Mesenchymal stem cell (in vitro differentiated cells and primary cell): Measurements from ENCODE around the gene SHISA3.

ENCODE experiments used
- DNase-seq: peaks from one replicate; pipeline ENCODE4 v3.0.0-alpha.2; 2013
- H2AFZ ChIP-seq: one replicate; pipeline ENCODE4 v1.6.1; 2013; ENCODE audit warnings: low read depth, mild to moderate bottlenecking, control low read depth, inconsistent platforms, low read length, moderate library complexity
- H2AK5ac ChIP-seq: 2 replicates; pipeline ENCODE4 v1.6.1; 2013; ENCODE audit warnings: low read length, moderate library complexity, mild to moderate bottlenecking, inconsistent platforms; ENCODE audit not compliant: severe bottlenecking
- H2BK120ac ChIP-seq: one replicate; pipeline ENCODE4 v1.6.1; 2013; ENCODE audit warnings: low read depth, mild to moderate bottlenecking, inconsistent platforms, low read length, moderate library complexity
- H2BK12ac ChIP-seq, 2 experiments: one replicate each; pipeline ENCODE4 v1.6.1; 2013; ENCODE audit warnings: inconsistent platforms in 2 of 2, low read length in 2 of 2, mild to moderate bottlenecking in 2 of 2, moderate library complexity in 2 of 2, control low read depth in 1 of 2
- H2BK15ac ChIP-seq: one replicate; pipeline ENCODE4 v1.6.1; 2013; ENCODE audit warnings: mild to moderate bottlenecking, low read depth, inconsistent platforms; ENCODE audit not compliant: poor library complexity, severe bottlenecking
- H2BK5ac ChIP-seq: 2 replicates; pipeline ENCODE4 v1.6.1; 2013; ENCODE audit warnings: low read depth, mild to moderate bottlenecking, low read length, control low read depth, inconsistent platforms; ENCODE audit not compliant: poor library complexity, severe bottlenecking
- H3K14ac ChIP-seq, 2 experiments: one replicate each; pipeline ENCODE4 v1.6.1; 2013; ENCODE audit warnings: inconsistent platforms in 2 of 2, low read length in 2 of 2, control low read depth in 1 of 2, mild to moderate bottlenecking in 1 of 2, moderate library complexity in 1 of 2
- H3K18ac ChIP-seq, 2 experiments: one replicate each; pipeline ENCODE4 v1.6.1; 2013; ENCODE audit warnings: inconsistent platforms in 2 of 2, low read length in 2 of 2, control low read depth in 1 of 2, low read depth in 1 of 2, mild to moderate bottlenecking in 1 of 2
- H3K23ac ChIP-seq, 2 experiments: one replicate each; pipeline ENCODE4 v1.6.1; 2013; ENCODE audit warnings: inconsistent platforms in 2 of 2, low read length in 2 of 2, mild to moderate bottlenecking in 2 of 2, moderate library complexity in 2 of 2, control low read depth in 1 of 2
- H3K27ac ChIP-seq: 2 replicates; pipeline ENCODE4 v1.5.1; 2013; ENCODE audit warnings: mild to moderate bottlenecking, moderate library complexity, low read length, control low read depth, inconsistent platforms; ENCODE audit not compliant: poor library complexity, severe bottlenecking
- H3K27me3 ChIP-seq, 2 experiments: 2 replicates each; pipeline versions ENCODE4 v1.6.1 to v1.7.0; 2013; ENCODE audit warnings: low read length in 2 of 2, mild to moderate bottlenecking in 2 of 2, moderate library complexity in 2 of 2, control low read depth in 1 of 2, inconsistent platforms in 1 of 2; ENCODE audit not compliant: control insufficient read depth in 1 of 2, insufficient read depth in 1 of 2
- H3K36me3 ChIP-seq, 2 experiments: 2 replicates each; pipeline versions ENCODE4 v1.6.1 to v1.7.0; 2013; ENCODE audit warnings: low read length in 2 of 2, control low read depth in 1 of 2, inconsistent platforms in 1 of 2, low read depth in 1 of 2, mild to moderate bottlenecking in 1 of 2; ENCODE audit not compliant: insufficient read depth in 2 of 2, control insufficient read depth in 1 of 2
- H3K4ac ChIP-seq, 2 experiments: one replicate each; pipeline ENCODE4 v1.6.1; 2013; ENCODE audit warnings: inconsistent platforms in 2 of 2, low read length in 2 of 2, mild to moderate bottlenecking in 2 of 2, moderate library complexity in 2 of 2, control low read depth in 1 of 2, low read depth in 1 of 2
- H3K4me1 ChIP-seq: 2 replicates; pipeline ENCODE4 v1.6.1; 2013; ENCODE audit warnings: low read depth, low read length, control low read depth; ENCODE audit not compliant: control insufficient read depth, insufficient read depth
- H3K4me2 ChIP-seq: 2 replicates; pipeline ENCODE4 v1.6.1; 2013; ENCODE audit warnings: low read length, mild to moderate bottlenecking, inconsistent platforms; ENCODE audit not compliant: poor library complexity, severe bottlenecking
- H3K4me3 ChIP-seq, 2 experiments: 2 replicates each; pipeline versions ENCODE4 v1.5.1 to v1.7.0; 2013; ENCODE audit warnings: low read length in 2 of 2, mild to moderate bottlenecking in 2 of 2, control low read depth in 1 of 2, low read depth in 1 of 2; ENCODE audit not compliant: insufficient read depth in 1 of 2
- H3K79me1 ChIP-seq: replicated peaks from 2 replicates; pipeline ENCODE4 v1.6.1; 2013; ENCODE audit warnings: mild to moderate bottlenecking, control low read depth, low read length, inconsistent platforms; ENCODE audit not compliant: poor library complexity, severe bottlenecking
- H3K9ac ChIP-seq: 2 replicates; pipeline ENCODE4 v1.7.0; 2013; ENCODE audit warnings: mild to moderate bottlenecking, low read length, moderate library complexity
- H3K9me3 ChIP-seq: 2 replicates; pipeline ENCODE4 v1.7.0; 2013; ENCODE audit warnings: mild to moderate bottlenecking, low read length; ENCODE audit not compliant: control insufficient read depth
- H4K8ac ChIP-seq: one replicate; pipeline ENCODE4 v1.6.1; 2013; ENCODE audit warnings: inconsistent platforms, mild to moderate bottlenecking, low read length, moderate library complexity
- H4K91ac ChIP-seq: one replicate; pipeline ENCODE4 v1.6.1; 2013; ENCODE audit warnings: mild to moderate bottlenecking, low read length, inconsistent platforms
- WGBS: methylation state at CpG from one replicate; pipeline ENCODE4 v1.1.7; 2013; ENCODE audit warnings: mixed read lengths; 5-methylcytosine and 5-hydroxymethylcytosine counted together

Gene SHISA3

GRCh38 chr4:42446823-42447222 lies 49.5 kb downstream of the SHISA3 start:
- Histone ChIP-seq H3K79me1 (no peaks in the 10 kb centered on the region), H2BK15ac (no peak overlapping the region), H2BK120ac (no peak overlapping the region), H3K9me3 (no peaks in the 10 kb centered on the region), H3K4ac (no peak overlapping the region), H3K4me2 (no peak overlapping the region), H2BK5ac (no peak overlapping the region), H3K27me3 (no peaks in the 10 kb centered on the region), H3K27ac (no peak overlapping the region), H2BK12ac (no peak overlapping the region), H3K36me3 (no peaks in the 10 kb centered on the region), H4K91ac (no peak overlapping the region), H2AFZ (no peak overlapping the region), H4K8ac (no peak overlapping the region), H3K23ac (no peak overlapping the region), H3K4me1 (no peaks in the 10 kb centered on the region), H3K4me3 (no peak overlapping the region), H3K18ac (no peak overlapping the region), H3K14ac (no peak overlapping the region), H2AK5ac (no peak overlapping the region), H3K9ac (no peak overlapping the region)
- WGBS, result 65% methylated on average over 5 of the region's 5 CpGs
- DNase-seq, result no peak
